Smooth muscle cell (in vitro differentiated cells): Measurements from ENCODE around the gene RAP1B. TPM values are rescaled to one million over a fixed set of nuclear protein-coding genes. Genes with fewer than 3 reads are reported as not detected.

Experiments
- DNase-seq: peaks from one replicate; lab custom pipeline; 2025; ENCODE audit not compliant: unreplicated experiment; lab: John Stamatoyannopoulos, UW
- H2AFZ ChIP-seq: fragments of 200-600 bp; sonication (generic); 2 replicates; pipeline ENCODE4 v1.6.0; 2016; ENCODE audit warnings: antibody characterized with exemption, low read depth, mild to moderate bottlenecking
- H3F3A ChIP-seq: fragments of 200-600 bp; sonication (generic); 2 replicates; pipeline ENCODE4 v1.6.0; 2017; ENCODE audit warnings: antibody characterized with exemption, low read depth
- H3K27ac ChIP-seq: fragments of 200-600 bp; sonication (generic); 2 replicates; pipeline ENCODE4 v1.5.1; 2016; ENCODE audit warnings: low read depth, mild to moderate bottlenecking
- H3K27me3 ChIP-seq: fragments of 200-600 bp; sonication (generic); 2 replicates; pipeline ENCODE4 v1.6.1; 2016; ENCODE audit warnings: low read depth, mild to moderate bottlenecking
- H3K36me3 ChIP-seq: fragments of 200-600 bp; sonication (generic); 2 replicates; pipeline ENCODE4 v1.5.1; 2016; ENCODE audit warnings: low read depth
- H3K4me1 ChIP-seq: fragments of 200-600 bp; sonication (generic); 2 replicates; pipeline ENCODE4 v1.5.1; 2016; ENCODE audit warnings: low read depth
- H3K4me2 ChIP-seq: fragments of 200-600 bp; sonication (generic); 2 replicates; pipeline ENCODE4 v1.6.0; 2016; ENCODE audit warnings: mild to moderate bottlenecking
- H3K4me3 ChIP-seq: fragments of 200-600 bp; sonication (generic); 2 replicates; pipeline ENCODE4 v1.5.1; 2016; ENCODE audit warnings: mild to moderate bottlenecking
- H3K79me2 ChIP-seq: fragments of 200-600 bp; sonication (generic); 2 replicates; pipeline ENCODE4 v1.6.0; 2016; ENCODE audit warnings: low read depth, mild to moderate bottlenecking
- H3K9ac ChIP-seq: fragments of 200-600 bp; sonication (generic); 2 replicates; pipeline ENCODE4 v1.6.0; 2016; ENCODE audit warnings: low read depth
- H3K9me3 ChIP-seq: fragments of 200-600 bp; sonication (generic); replicated peaks from 2 replicates; pipeline ENCODE4 v1.5.1; 2016; ENCODE audit warnings: low read depth
- H4K20me1 ChIP-seq: fragments of 200-600 bp; sonication (generic); 2 replicates; pipeline ENCODE4 v1.6.0; 2016; ENCODE audit warnings: low read depth
- CTCF ChIP-seq: fragments of 200-600 bp; sonication (generic); IDR thresholded peaks from 2 replicates; pipeline ENCODE4 v1.5.1; 2017; ENCODE audit warnings: borderline replicate concordance, mild to moderate bottlenecking, antibody characterized with exemption; ENCODE audit not compliant: insufficient read depth, poor library complexity, severe bottlenecking
- WGBS: methylation state at CpG from one replicate; pipeline ENCODE4 v1.1.7; 2016; ENCODE audit warnings: low lambda C conversion rate; 5-methylcytosine and 5-hydroxymethylcytosine counted together
- polyA plus RNA-seq: library from polyadenylated mRNA; unstranded; fragments of >200 nt; fragmentation: Nextera tagmentation; extraction: Ambion mirVana; gene quantifications from 2 replicates; pipeline ENCODE4 v1.2.1, GENCODE V29; 2016
- total RNA-seq: library from RNA; depleted of rRNA; stranded (reverse); fragments of >200 nt; gene quantifications from 2 replicates; pipeline ENCODE4 v1.2.3, GENCODE V29; 2014

Gene RAP1B
- total and polyA plus RNA-seq, 2 experiments from 2014 or later: 236 to 275 TPM

GRCh38 chr12:68641138-68641537, 30.4 kb downstream of the RAP1B start:
- Histone ChIP-seq H3K79me2 (peaks cover 100% of the 10 kb centered on the region), H3K9ac (no peak overlapping the region), H3K36me3 (no peaks in the 10 kb centered on the region), H3K4me2 (no peak overlapping the region), H3K4me3 (no peak overlapping the region), H4K20me1 (peaks cover 99% of the 10 kb centered on the region), H3K4me1 (no peaks in the 10 kb centered on the region), H3K27ac (peak overlapping the region; percentile 84), H3K27me3 (no peaks in the 10 kb centered on the region), H3F3A (peaks cover 10% of the 10 kb centered on the region), H3K9me3 (no peaks in the 10 kb centered on the region), H2AFZ (no peak overlapping the region)
- 83% methylated on average over 5 of the region's 5 CpGs for WGBS
- no peak for TF ChIP-seq CTCF
- no peak for DNase-seq

DNA sequence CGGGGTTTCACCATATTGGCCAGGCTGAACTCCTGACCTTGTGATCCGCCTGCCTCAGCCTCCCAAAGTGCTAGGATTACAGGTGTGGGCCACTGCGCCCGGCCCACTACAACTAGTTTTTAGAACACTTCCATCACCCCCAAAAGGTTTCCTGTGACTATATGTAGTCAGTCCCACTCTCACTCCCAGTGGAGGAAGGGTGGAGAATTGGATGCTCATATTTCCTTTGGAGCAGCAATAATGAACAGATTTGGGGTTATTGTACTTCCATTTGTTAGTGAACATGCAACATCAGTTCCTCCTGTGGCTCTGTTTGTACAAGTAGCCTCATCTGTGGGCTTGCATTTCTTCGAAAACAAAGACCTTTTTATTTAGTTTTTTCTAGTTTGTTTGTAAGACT, 35.8 kb downstream of the RAP1B start:
- Histone ChIP-seq H3K27me3 (no peaks in the 10 kb centered on the region), H2AFZ (no peak overlapping the region), H3F3A (no peaks in the 10 kb centered on the region), H3K27ac (no peak overlapping the region), H3K36me3 (peaks cover 8% of the 10 kb centered on the region), H3K4me3 (no peak overlapping the region), H3K9me3 (no peaks in the 10 kb centered on the region), H4K20me1 (peaks cover 98% of the 10 kb centered on the region), H3K4me1 (no peaks in the 10 kb centered on the region), H3K79me2 (peaks cover 99% of the 10 kb centered on the region), H3K4me2 (no peak overlapping the region), H3K9ac (no peak overlapping the region)
- DNase-seq: no peak
- no peak for TF ChIP-seq CTCF
- WGBS: 98% methylated on average over 5 of the region's 5 CpGs

DNA sequence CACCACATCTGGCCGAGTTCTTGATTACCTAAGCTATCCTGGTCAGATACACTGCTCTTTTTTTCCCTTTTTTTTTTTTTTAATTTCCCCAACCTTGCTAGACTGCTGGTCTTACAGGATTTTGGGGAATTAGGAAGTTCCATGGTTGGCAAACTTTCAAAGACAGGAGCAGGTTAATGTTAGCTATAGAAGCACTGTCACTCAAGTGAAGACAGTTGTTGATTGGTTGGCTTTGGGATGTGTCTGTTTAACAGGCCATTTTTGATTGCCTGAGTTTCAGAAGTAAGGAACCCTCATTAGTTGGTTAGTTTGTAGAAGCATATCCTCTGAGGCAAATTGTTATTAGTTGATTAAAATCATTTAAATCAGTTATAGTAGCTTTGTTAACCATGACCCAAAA, 36.8 kb downstream of the RAP1B start:
- no peak overlapping the region for H3K9ac ChIP-seq
- no peak overlapping the region for H3K27ac ChIP-seq
- no peak for DNase-seq
- H3K4me3 ChIP-seq: no peak overlapping the region
- H3K36me3 ChIP-seq: peaks cover 14% of the 10 kb centered on the region
- H3K79me2 ChIP-seq: peaks cover 97% of the 10 kb centered on the region
- no peaks in the 10 kb centered on the region for H3K27me3 ChIP-seq
- no peaks in the 10 kb centered on the region for H3K4me1 ChIP-seq
- H2AFZ ChIP-seq: no peak overlapping the region
- no peak for TF ChIP-seq CTCF
- 94% methylated on average over 1 of the region's 1 CpG for WGBS
- H4K20me1 ChIP-seq: peaks cover 98% of the 10 kb centered on the region
- no peaks in the 10 kb centered on the region for H3K9me3 ChIP-seq
- H3K4me2 ChIP-seq: no peak overlapping the region
- H3F3A ChIP-seq: no peaks in the 10 kb centered on the region

- H3K4me3 ChIP-seq: no peak overlapping the region
- no peak overlapping the region for H3K4me2 ChIP-seq
- peaks cover 96% of the 10 kb centered on the region for H4K20me1 ChIP-seq
- H3K9me3 ChIP-seq: no peaks in the 10 kb centered on the region
- H3K36me3 ChIP-seq: peaks cover 15% of the 10 kb centered on the region
- peaks cover 94% of the 10 kb centered on the region for H3K79me2 ChIP-seq
- peak overlapping the region; percentile 40 for H3K27ac ChIP-seq
- H3K27me3 ChIP-seq: no peaks in the 10 kb centered on the region
- no peaks in the 10 kb centered on the region for H3F3A ChIP-seq
- TF ChIP-seq CTCF: no peak
- DNase-seq: no peak
- no peak overlapping the region for H2AFZ ChIP-seq
- H3K4me1 ChIP-seq: no peaks in the 10 kb centered on the region
- 93% methylated on average over 3 of the region's 3 CpGs for WGBS
- H3K9ac ChIP-seq: no peak overlapping the region
These were observed 37.5 kb downstream of the RAP1B start for GRCh38 chr12:68648179-68648578.
